ENCODE measurements around the gene TICAM1.
"Not testable (repeated sequence)": the region's sequence is repeated elsewhere in the genome, so short reads cannot be mapped to it uniquely, and the experiment has no call there.

The TICAM1 gene

GRCh38 chr19:4803736-4804695 lies 27.5 kb downstream of the TICAM1 start:
- DNase-seq: peak; percentile 55

GRCh38 chr19:4802711-4803110 lies 28.8 kb downstream of the TICAM1 start:
- no peak for DNase-seq

- DNase-seq: no peak
Observed at GRCh38 chr19:4801085-4801619, 30.4 kb downstream of the TICAM1 start.

- no peak for DNase-seq
Observed at GRCh38 chr19:4800591-4801081, 30.9 kb downstream of the TICAM1 start.

- no peak for DNase-seq
Observed at GRCh38 chr19:4795400-4795799, 36.1 kb downstream of the TICAM1 start.

GRCh38 chr19:4794971-4795370 lies 36.5 kb downstream of the TICAM1 start:
- no peak for DNase-seq

- DNase-seq: not testable (repeated sequence)
Observed at GRCh38 chr19:4793278-4793677, 38.2 kb downstream of the TICAM1 start.

GRCh38 chr19:4792866-4793195 lies 38.7 kb downstream of the TICAM1 start:
- DNase-seq: not testable (repeated sequence)

- DNase-seq: not testable (repeated sequence)
Observed at GRCh38 chr19:4792019-4792865, 39.3 kb downstream of the TICAM1 start.

- peak; percentile 100 for DNase-seq
Observed at GRCh38 chr19:4791183-4792018, 40.1 kb downstream of the TICAM1 start, which contains the start of gene FEM1A. Gene FEM1A (plus strand): TSS chr19:4791734. CDS start chr19:4791855, 121 bp downstream.

- DNase-seq: not testable (repeated sequence)
Observed at GRCh38 chr19:4786412-4787016, 45.0 kb downstream of the TICAM1 start.

GRCh38 chr19:4781801-4782200 lies 49.7 kb downstream of the TICAM1 start:
- DNase-seq: no peak

GRCh38 chr19:4780860-4781259 lies 50.7 kb downstream of the TICAM1 start:
- DNase-seq: no peak

- DNase-seq: not testable (repeated sequence)
Observed at GRCh38 chr19:4778124-4778523, 53.4 kb downstream of the TICAM1 start.

GRCh38 chr19:4776436-4777211 lies 54.9 kb downstream of the TICAM1 start:
- DNase-seq: no peak

GRCh38 chr19:4775627-4776152 lies 55.8 kb downstream of the TICAM1 start:
- DNase-seq: no peak

GRCh38 chr19:4774136-4774535 lies 57.4 kb downstream of the TICAM1 start:
- no peak for DNase-seq

- DNase-seq: no peak
Observed at GRCh38 chr19:4773047-4773640, 58.4 kb downstream of the TICAM1 start.

- DNase-seq: no peak
Observed at GRCh38 chr19:4772566-4772965, 58.9 kb downstream of the TICAM1 start.

Measured in NK-92 treated with Interleukin-12 subunit alpha and Interleukin-12 subunit beta, amount 100 ng/mL, for 24 hours (cell line).